Measurements from ENCODE around the gene TPST1. TPM values are rescaled to one million over a fixed set of nuclear protein-coding genes. Genes with fewer than 3 reads are reported as not detected.
"Not testable (repeated sequence)": the region's sequence is repeated elsewhere in the genome, so short reads cannot be mapped to it uniquely, and the experiment has no call there.

Gene TPST1
- total RNA-seq, 1 donor from 2014 or later, result 16.7 TPM

- Histone ChIP-seq H3K27me3 (ENCODE audit: low read depth) (no peaks in the 10 kb centered on the region), H3K4me3 (no peak overlapping the region), H3K4me1 (no peaks in the 10 kb centered on the region), H3K27ac (no peak overlapping the region), H3K36me3 (peaks cover 5% of the 10 kb centered on the region), H3K9me3 (no peaks in the 10 kb centered on the region)
- intact Hi-C loops (cut with DNase I), result no loop called here
- no peak for TF ChIP-seq CTCF (IDR thresholded peaks at IDR 0.05)
- DNase-seq (no peak), ATAC-seq (no peak)
Measured at GRCh38 chr7:66379542-66380160, 174.5 kb downstream of the TPST1 start.

- H3K4me3 ChIP-seq, result no peak overlapping the region
- H3K27me3 ChIP-seq (ENCODE audit: low read depth), result no peaks in the 10 kb centered on the region
- intact Hi-C loops (cut with DNase I), result no loop called here
- H3K36me3 ChIP-seq, result peaks cover 5% of the 10 kb centered on the region
- no peak for TF ChIP-seq CTCF (IDR thresholded peaks at IDR 0.05)
- no peak for DNase-seq
- H3K27ac ChIP-seq, result no peak overlapping the region
- H3K9me3 ChIP-seq, result no peaks in the 10 kb centered on the region
- no peaks in the 10 kb centered on the region for H3K4me1 ChIP-seq
- no peak for ATAC-seq
Measured at GRCh38 chr7:66380272-66380888, 175.2 kb downstream of the TPST1 start.

GRCh38 chr7:66382182-66382923, 177.2 kb downstream of the TPST1 start:
- H3K4me3 ChIP-seq; H3K36me3 ChIP-seq; H3K9me3 ChIP-seq; H3K27me3 ChIP-seq (ENCODE audit: low read depth); intact Hi-C loops (cut with DNase I); ATAC-seq; DNase-seq; H3K4me1 ChIP-seq; H3K27ac ChIP-seq: not testable (repeated sequence)

- H3K27ac ChIP-seq; H3K4me1 ChIP-seq; H3K9me3 ChIP-seq; H3K36me3 ChIP-seq; ATAC-seq; DNase-seq; H3K27me3 ChIP-seq (ENCODE audit: low read depth); H3K4me3 ChIP-seq; intact Hi-C loops (cut with DNase I): not testable (repeated sequence)
Measured at GRCh38 chr7:66385191-66385905, 180.2 kb downstream of the TPST1 start.

GRCh38 chr7:66395128-66395571, 190.0 kb downstream of the TPST1 start:
- H3K27ac ChIP-seq; H3K27me3 ChIP-seq (ENCODE audit: low read depth); H3K4me1 ChIP-seq; H3K36me3 ChIP-seq; H3K9me3 ChIP-seq; ATAC-seq; intact Hi-C loops (cut with DNase I); DNase-seq; H3K4me3 ChIP-seq: not testable (repeated sequence)

- H3K4me1 ChIP-seq; ATAC-seq; H3K27ac ChIP-seq; H3K9me3 ChIP-seq; H3K36me3 ChIP-seq; H3K27me3 ChIP-seq (ENCODE audit: low read depth); DNase-seq; intact Hi-C loops (cut with DNase I); H3K4me3 ChIP-seq: not testable (repeated sequence)
Measured at GRCh38 chr7:66396052-66396451, 190.9 kb downstream of the TPST1 start.

- H3K4me3 ChIP-seq; H3K27me3 ChIP-seq (ENCODE audit: low read depth); ATAC-seq; H3K4me1 ChIP-seq; DNase-seq; H3K27ac ChIP-seq; H3K9me3 ChIP-seq; intact Hi-C loops (cut with DNase I); H3K36me3 ChIP-seq: not testable (repeated sequence)
Measured at GRCh38 chr7:66398841-66399240, 193.7 kb downstream of the TPST1 start.
